OCI-LY1 (cell line): ENCODE results near the gene PTPRT.

ENCODE experiments used
- H2AFZ ChIP-seq: fragments of 200-600 bp; sonication (generic), shearing (Covaris generic); 2 replicates; pipeline ENCODE4 v1.6.0; 2014; ENCODE audit warnings: antibody characterized with exemption, mild to moderate bottlenecking, low read length
- H3F3A ChIP-seq: fragments of 200-600 bp; sonication (generic), shearing (Covaris generic); 2 replicates; pipeline ENCODE4 v1.6.0; 2014; ENCODE audit warnings: mild to moderate bottlenecking, antibody characterized with exemption, low read length, moderate library complexity; ENCODE audit not compliant: insufficient read depth
- H3K27ac ChIP-seq: fragments of 200-600 bp; sonication (generic); 2 replicates; pipeline ENCODE4 v1.5.1; 2014; ENCODE audit warnings: low read length, mixed run types, mild to moderate bottlenecking, low read depth; ENCODE audit not compliant: poor library complexity, severe bottlenecking
- H3K27me3 ChIP-seq: fragments of 200-600 bp; sonication (generic); 2 replicates; pipeline ENCODE4 v1.6.0; 2014; ENCODE audit warnings: antibody characterized with exemption, mild to moderate bottlenecking, low read length, moderate library complexity; ENCODE audit not compliant: insufficient read depth
- H3K36me3 ChIP-seq: fragments of 200-600 bp; sonication (generic); 2 replicates; pipeline ENCODE4 v1.6.1; 2014; ENCODE audit warnings: mild to moderate bottlenecking, antibody characterized with exemption, low read length, moderate library complexity, mixed read lengths; ENCODE audit not compliant: insufficient read depth
- H3K4me1 ChIP-seq: fragments of 200-600 bp; sonication (generic); 2 replicates; pipeline ENCODE4 v1.5.1; 2014; ENCODE audit warnings: mild to moderate bottlenecking, low read length, moderate library complexity; ENCODE audit not compliant: insufficient read depth, severe bottlenecking
- H3K4me2 ChIP-seq: fragments of 200-600 bp; sonication (generic), shearing (Covaris generic); 2 replicates; pipeline ENCODE4 v1.6.1; 2014; ENCODE audit warnings: low read length
- H3K4me3 ChIP-seq: fragments of 200-600 bp; sonication (generic); 2 replicates; pipeline ENCODE4 v1.5.1; 2014; ENCODE audit warnings: low read length, low read depth, mild to moderate bottlenecking, mixed read lengths; ENCODE audit not compliant: poor library complexity, severe bottlenecking
- H3K79me2 ChIP-seq: fragments of 200-600 bp; shearing (Covaris generic); 2 replicates; pipeline ENCODE4 v1.6.1; 2016; ENCODE audit warnings: mixed run types, low read length, mixed read lengths; ENCODE audit not compliant: insufficient read depth
- H3K9ac ChIP-seq: fragments of 200-600 bp; sonication (generic), shearing (Covaris generic); 2 replicates; pipeline ENCODE4 v1.6.1; 2014; ENCODE audit warnings: mild to moderate bottlenecking, low read length, mixed read lengths
- H3K9me2 ChIP-seq: fragments of 200-600 bp; sonication (generic), shearing (Covaris generic); 2 replicates; pipeline ENCODE4 v1.6.1; 2014; ENCODE audit warnings: low read depth, mild to moderate bottlenecking, low read length, mixed read lengths
- H3K9me3 ChIP-seq: fragments of 200-600 bp; shearing (Covaris generic); 2 replicates; pipeline ENCODE4 v1.6.1; 2014; ENCODE audit warnings: low read length, mixed read lengths
- H4K20me1 ChIP-seq: fragments of 200-600 bp; sonication (generic), shearing (Covaris generic); 2 replicates; pipeline ENCODE4 v1.6.0; 2016; ENCODE audit warnings: mild to moderate bottlenecking, low read length; ENCODE audit not compliant: insufficient read depth
- CTCF ChIP-seq: fragments of 200-600 bp; sonication (generic), shearing (Covaris generic); IDR thresholded peaks from 2 replicates; pipeline ENCODE4 v1.5.1; 2017; ENCODE audit warnings: mild to moderate bottlenecking, antibody characterized with exemption, low read length, moderate library complexity, mixed read lengths
- EZH2 ChIP-seq: fragments of 200-600 bp; sonication (generic), shearing (Covaris generic); IDR thresholded peaks from 2 replicates; pipeline ENCODE4 v1.8.0; 2017; ENCODE audit warnings: borderline replicate concordance, mixed run types, mild to moderate bottlenecking, antibody characterized with exemption, low read length, moderate library complexity, mixed read lengths

Gene PTPRT

GRCh38 chr20:42378826-42379225, 810.9 kb downstream of the PTPRT start:
- Histone ChIP-seq H3K79me2 (no peaks in the 10 kb centered on the region), H3K4me2 (no peak overlapping the region), H3K4me3 (no peak overlapping the region), H3K36me3 (no peaks in the 10 kb centered on the region), H4K20me1 (no peaks in the 10 kb centered on the region), H3F3A (no peaks in the 10 kb centered on the region), H3K27me3 (peaks cover 3% of the 10 kb centered on the region; the same call in 1 of the 2 replicates), H3K9me3 (no peaks in the 10 kb centered on the region), H2AFZ (no peak overlapping the region), H3K27ac (no peak overlapping the region), H3K9ac (no peak overlapping the region), H3K4me1 (no peaks in the 10 kb centered on the region), H3K9me2 (no peaks in the 10 kb centered on the region)
- no peak for TF ChIP-seq EZH2
- no peak for TF ChIP-seq CTCF

- Histone ChIP-seq H3K36me3 (no peaks in the 10 kb centered on the region), H3K4me2 (no peak overlapping the region), H3K9me3 (no peaks in the 10 kb centered on the region), H3K9me2 (no peaks in the 10 kb centered on the region), H3K9ac (no peak overlapping the region), H4K20me1 (no peaks in the 10 kb centered on the region), H3K4me1 (no peaks in the 10 kb centered on the region), H3K4me3 (no peak overlapping the region), H3K79me2 (no peaks in the 10 kb centered on the region), H3F3A (no peaks in the 10 kb centered on the region), H2AFZ (no peak overlapping the region), H3K27me3 (peaks cover 3% of the 10 kb centered on the region; the same call in 1 of the 2 replicates), H3K27ac (no peak overlapping the region)
- no peak for TF ChIP-seq EZH2
Measured at GRCh38 chr20:42376131-42376530, 813.6 kb downstream of the PTPRT start.

GRCh38 chr20:42373049-42373448, 816.7 kb downstream of the PTPRT start:
- H3K4me3 ChIP-seq: no peak overlapping the region
- no peaks in the 10 kb centered on the region for H3F3A ChIP-seq
- no peaks in the 10 kb centered on the region for H3K36me3 ChIP-seq
- no peak overlapping the region for H3K4me2 ChIP-seq
- H3K4me1 ChIP-seq: no peaks in the 10 kb centered on the region
- no peak overlapping the region for H3K27ac ChIP-seq
- H3K9me3 ChIP-seq: no peaks in the 10 kb centered on the region
- peaks cover 3% of the 10 kb centered on the region; the same call in 1 of the 2 replicates for H3K27me3 ChIP-seq
- TF ChIP-seq CTCF (no peak), EZH2 (no peak)
- H3K9ac ChIP-seq: no peak overlapping the region
- no peaks in the 10 kb centered on the region for H3K79me2 ChIP-seq
- no peak overlapping the region for H2AFZ ChIP-seq
- H4K20me1 ChIP-seq: no peaks in the 10 kb centered on the region
- H3K9me2 ChIP-seq: no peaks in the 10 kb centered on the region

- Histone ChIP-seq H3K9me3 (no peaks in the 10 kb centered on the region), H3K36me3 (no peaks in the 10 kb centered on the region), H3K9me2 (no peaks in the 10 kb centered on the region), H3K79me2 (no peaks in the 10 kb centered on the region), H4K20me1 (no peaks in the 10 kb centered on the region), H3F3A (no peaks in the 10 kb centered on the region), H3K4me3 (no peak overlapping the region), H3K4me2 (no peak overlapping the region), H3K27me3 (no peaks in the 10 kb centered on the region), H3K9ac (no peak overlapping the region), H2AFZ (no peak overlapping the region), H3K27ac (no peak overlapping the region), H3K4me1 (no peaks in the 10 kb centered on the region)
- TF ChIP-seq CTCF (no peak), EZH2 (no peak)
Measured at GRCh38 chr20:42370075-42370474, 819.6 kb downstream of the PTPRT start.
